ENCODE data around the gene LLGL2. TPM values are rescaled to one million over a fixed set of nuclear protein-coding genes. Genes with fewer than 3 reads are reported as not detected.

The LLGL2 gene
- total RNA-seq, 2 donors from 2014 or later = 12.5 to 17.4 TPM

DNA sequence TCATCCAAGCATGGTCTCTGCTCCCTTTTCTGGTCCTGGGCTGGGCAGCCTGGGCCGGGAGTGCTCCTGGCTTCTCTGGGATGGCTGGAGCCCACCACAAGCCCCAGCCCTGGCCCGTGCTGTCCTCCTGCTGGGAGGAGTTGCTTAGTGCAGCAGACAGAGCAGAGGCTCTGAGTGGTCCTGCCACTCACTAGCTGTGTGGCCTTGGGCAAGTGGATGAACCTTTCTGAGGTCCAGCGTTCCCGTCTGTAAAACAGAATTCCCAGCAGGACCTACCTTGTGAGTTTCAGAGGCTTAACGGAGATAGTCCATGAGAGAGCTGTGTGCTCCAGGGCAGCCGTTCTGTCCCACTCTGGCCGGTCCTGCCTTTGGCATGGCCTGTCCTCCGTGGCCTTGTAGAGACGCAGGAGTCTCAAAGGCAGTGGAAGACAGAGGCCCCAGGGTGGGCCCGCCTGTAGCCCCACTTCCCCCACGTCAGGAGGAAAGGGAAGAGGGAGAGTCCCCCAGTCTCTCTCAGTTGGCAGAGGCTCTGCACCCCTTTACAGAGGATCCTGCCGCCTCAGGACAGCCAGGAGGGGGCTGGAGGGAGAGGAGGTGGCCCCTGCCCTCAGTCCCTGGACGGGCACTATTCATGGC, 69.9 kb downstream of the LLGL2 start:
- Mint-ChIP-seq H3K4me3 (no peak overlapping the region), H3K27ac (no peak overlapping the region), H3K36me3 (ENCODE audit: insufficient read depth in 2 of 2) (no peaks in the 10 kb centered on the region), H3K27me3 (ENCODE audit: low read depth) (no peaks in the 10 kb centered on the region), H3K4me1 (ENCODE audit: low read depth) (no peaks in the 10 kb centered on the region), H3K9me3 (no peaks in the 10 kb centered on the region)
- ATAC-seq (replicated peaks in 1 of 2) = no peak
- DNase-seq = no peak

DNA sequence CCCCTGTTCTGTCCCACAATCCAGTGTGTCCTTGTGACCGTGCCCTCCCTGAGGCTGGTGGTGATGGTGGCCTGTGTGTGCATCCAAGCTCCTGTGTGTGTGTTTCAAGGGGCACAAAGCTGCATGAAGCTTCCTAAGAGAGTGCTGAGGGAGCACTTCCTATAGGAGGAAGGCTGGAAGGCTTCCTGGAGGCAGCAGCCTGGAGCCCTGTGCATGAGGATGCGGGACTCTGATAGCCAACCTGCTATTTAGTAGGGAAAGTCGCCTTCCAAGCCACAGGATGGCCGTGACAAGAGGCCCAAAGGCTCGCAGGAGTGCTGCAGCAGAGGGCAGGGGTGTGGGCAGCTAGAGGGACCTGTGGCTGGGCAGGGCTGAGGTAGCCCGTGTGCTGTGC, 70.4 kb downstream of the LLGL2 start:
- H3K4me1 Mint-ChIP-seq (ENCODE audit: low read depth) = no peaks in the 10 kb centered on the region

GRCh38 chr17:75596320-75597087, 71.0 kb downstream of the LLGL2 start:
- Mint-ChIP-seq H3K27ac (no peak overlapping the region), H3K36me3 (ENCODE audit: insufficient read depth in 2 of 2) (no peaks in the 10 kb centered on the region), H3K27me3 (ENCODE audit: low read depth) (no peaks in the 10 kb centered on the region), H3K9me3 (no peaks in the 10 kb centered on the region), H3K4me3 (no peak overlapping the region), H3K4me1 (ENCODE audit: low read depth) (no peaks in the 10 kb centered on the region)
- no peak for ATAC-seq (replicated peaks in 1 of 2)
- DNase-seq = no peak

More for the DNA sequence above, 70.4 kb downstream of the LLGL2 start:
- no peaks in the 10 kb centered on the region for H3K27me3 Mint-ChIP-seq (ENCODE audit: low read depth)
- no peak for ATAC-seq (replicated peaks in 1 of 2)
- no peak for DNase-seq
- no peak overlapping the region for H3K4me3 Mint-ChIP-seq
- H3K27ac Mint-ChIP-seq = no peak overlapping the region
- H3K36me3 Mint-ChIP-seq (ENCODE audit: insufficient read depth in 2 of 2) = no peaks in the 10 kb centered on the region
- H3K9me3 Mint-ChIP-seq = no peaks in the 10 kb centered on the region

GRCh38 chr17:75601057-75601987, 75.8 kb downstream of the LLGL2 start:
- no peaks in the 10 kb centered on the region for H3K27me3 Mint-ChIP-seq (ENCODE audit: low read depth)
- no peaks in the 10 kb centered on the region for H3K9me3 Mint-ChIP-seq
- H3K4me1 Mint-ChIP-seq (ENCODE audit: low read depth) = no peaks in the 10 kb centered on the region
- DNase-seq (peak; percentile 69 to 72), ATAC-seq (replicated peaks in 1 of 2) (peak; percentile 71 to 80)
- H3K36me3 Mint-ChIP-seq (ENCODE audit: insufficient read depth in 2 of 2) = no peaks in the 10 kb centered on the region
- H3K27ac Mint-ChIP-seq = no peak overlapping the region
- no peak overlapping the region for H3K4me3 Mint-ChIP-seq

DNA sequence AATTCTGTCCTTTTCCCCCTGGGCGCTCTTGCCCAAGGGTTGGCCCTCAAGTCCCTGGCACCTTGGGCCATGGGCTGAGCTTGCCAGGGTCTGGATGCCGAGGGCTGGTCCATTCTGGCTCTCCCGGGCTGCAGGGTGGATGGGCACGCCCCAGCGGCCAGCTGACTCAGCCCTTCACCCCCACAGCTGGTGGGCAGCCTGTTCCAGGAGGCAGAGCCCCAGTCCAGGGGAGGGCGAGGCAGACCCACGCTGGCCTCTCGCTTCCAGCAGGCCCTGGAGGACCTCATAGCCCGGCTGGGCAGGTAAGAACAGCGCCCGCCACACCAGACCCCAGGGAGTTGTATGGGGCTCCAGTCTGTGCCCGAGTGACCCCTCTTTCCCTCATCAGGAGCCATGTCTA, 77.1 kb downstream of the LLGL2 start:
- H3K27me3 Mint-ChIP-seq (ENCODE audit: low read depth) = no peaks in the 10 kb centered on the region
- ATAC-seq (replicated peaks in 1 of 2) (no peak), DNase-seq (no peak)
- H3K4me1 Mint-ChIP-seq (ENCODE audit: low read depth) = no peaks in the 10 kb centered on the region
- H3K27ac Mint-ChIP-seq = no peak overlapping the region
- no peak overlapping the region for H3K4me3 Mint-ChIP-seq
- no peaks in the 10 kb centered on the region for H3K36me3 Mint-ChIP-seq (ENCODE audit: insufficient read depth in 2 of 2)
- no peaks in the 10 kb centered on the region for H3K9me3 Mint-ChIP-seq

- no peaks in the 10 kb centered on the region for H3K4me1 Mint-ChIP-seq (ENCODE audit: low read depth)
- H3K36me3 Mint-ChIP-seq (ENCODE audit: insufficient read depth in 2 of 2) = no peaks in the 10 kb centered on the region
- no peak for DNase-seq
- H3K27me3 Mint-ChIP-seq (ENCODE audit: low read depth) = no peaks in the 10 kb centered on the region
- no peak overlapping the region for H3K4me3 Mint-ChIP-seq
- H3K27ac Mint-ChIP-seq = no peak overlapping the region
- no peaks in the 10 kb centered on the region for H3K9me3 Mint-ChIP-seq
- no peak for ATAC-seq (replicated peaks in 1 of 2)
These were observed 77.6 kb downstream of the LLGL2 start for GRCh38 chr17:75603123-75603522.

- H3K27me3 Mint-ChIP-seq (ENCODE audit: low read depth) = no peaks in the 10 kb centered on the region
- no peak overlapping the region for H3K4me3 Mint-ChIP-seq
- no peaks in the 10 kb centered on the region for H3K4me1 Mint-ChIP-seq (ENCODE audit: low read depth)
- H3K9me3 Mint-ChIP-seq = no peaks in the 10 kb centered on the region
- ATAC-seq (replicated peaks in 1 of 2) = no peak
- DNase-seq = no peak
- H3K36me3 Mint-ChIP-seq (ENCODE audit: insufficient read depth in 2 of 2) = no peaks in the 10 kb centered on the region
- no peak overlapping the region for H3K27ac Mint-ChIP-seq
These were observed 78.7 kb downstream of the LLGL2 start for GRCh38 chr17:75604034-75604695.

DNA sequence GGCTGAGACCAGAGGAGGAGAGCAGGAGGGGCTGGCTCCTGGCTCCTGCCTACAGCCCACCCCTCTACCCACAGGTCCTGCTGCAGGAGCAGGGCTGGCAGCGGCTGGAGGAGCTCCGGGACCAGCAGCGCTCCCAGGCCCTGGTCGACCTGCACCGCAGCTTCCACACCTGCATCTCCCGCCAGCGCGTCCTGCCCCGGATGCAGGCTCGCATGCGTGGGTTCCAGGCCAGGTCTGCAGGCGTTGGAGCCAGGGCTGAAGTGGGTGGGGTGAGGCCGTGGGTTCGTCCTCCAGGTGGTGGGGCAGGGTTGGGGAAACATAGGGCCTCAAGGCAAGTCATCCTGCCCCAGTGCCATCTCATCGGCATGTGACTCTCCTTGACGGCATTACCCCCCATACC, 80.3 kb downstream of the LLGL2 start:
- Mint-ChIP-seq H3K4me1 (ENCODE audit: low read depth) (no peaks in the 10 kb centered on the region), H3K4me3 (no peak overlapping the region), H3K9me3 (no peaks in the 10 kb centered on the region), H3K36me3 (ENCODE audit: insufficient read depth in 2 of 2) (no peaks in the 10 kb centered on the region), H3K27ac (no peak overlapping the region), H3K27me3 (ENCODE audit: low read depth) (no peaks in the 10 kb centered on the region)
- ATAC-seq (replicated peaks in 1 of 2) (no peak), DNase-seq (no peak)

DNA sequence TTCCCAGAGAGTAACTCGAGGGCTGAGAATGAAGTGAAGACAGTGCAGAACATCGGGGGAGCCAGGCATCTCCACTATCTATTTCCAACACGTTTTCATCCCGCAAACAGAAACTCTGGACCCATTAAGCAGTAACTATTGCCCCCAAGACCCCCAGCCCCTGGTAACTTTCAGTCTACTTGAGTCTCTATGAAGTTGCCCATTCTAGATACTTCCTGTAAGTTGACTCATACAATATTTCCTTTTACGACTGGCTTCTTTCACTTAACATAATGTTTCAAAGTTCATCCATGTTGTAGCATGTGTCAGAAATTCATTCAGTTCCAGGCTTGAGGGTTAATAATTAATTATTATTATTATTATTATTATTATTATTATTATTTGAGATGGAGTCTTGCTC, 81.6 kb downstream of the LLGL2 start:
- Mint-ChIP-seq H3K27ac (no peak overlapping the region), H3K4me3 (no peak overlapping the region), H3K27me3 (ENCODE audit: low read depth) (no peaks in the 10 kb centered on the region), H3K36me3 (ENCODE audit: insufficient read depth in 2 of 2) (no peaks in the 10 kb centered on the region), H3K4me1 (ENCODE audit: low read depth) (no peaks in the 10 kb centered on the region), H3K9me3 (no peaks in the 10 kb centered on the region)
- ATAC-seq (replicated peaks in 1 of 2) = no peak
- DNase-seq = no peak

GRCh38 chr17:75610103-75610984, 84.8 kb downstream of the LLGL2 start:
- no peak overlapping the region for H3K27ac Mint-ChIP-seq

GRCh38 chr17:75611851-75612429, 86.4 kb downstream of the LLGL2 start:
- no peak overlapping the region for H3K27ac Mint-ChIP-seq
- H3K4me3 Mint-ChIP-seq = no peak overlapping the region
- no peaks in the 10 kb centered on the region for H3K4me1 Mint-ChIP-seq (ENCODE audit: low read depth)
- no peaks in the 10 kb centered on the region for H3K36me3 Mint-ChIP-seq (ENCODE audit: insufficient read depth in 2 of 2)
- no peaks in the 10 kb centered on the region for H3K27me3 Mint-ChIP-seq (ENCODE audit: low read depth)
- DNase-seq = no peak
- H3K9me3 Mint-ChIP-seq = no peaks in the 10 kb centered on the region
- no peak for ATAC-seq (replicated peaks in 1 of 2)

More at GRCh38 chr17:75610103-75610984, 84.8 kb downstream of the LLGL2 start:
- Mint-ChIP-seq H3K9me3 (no peaks in the 10 kb centered on the region), H3K4me1 (ENCODE audit: low read depth) (no peaks in the 10 kb centered on the region), H3K4me3 (no peak overlapping the region), H3K36me3 (ENCODE audit: insufficient read depth in 2 of 2) (no peaks in the 10 kb centered on the region), H3K27me3 (ENCODE audit: low read depth) (no peaks in the 10 kb centered on the region)
- DNase-seq (no peak), ATAC-seq (replicated peaks in 1 of 2) (no peak)

Measured in activated T-cell treated with anti-CD3 and anti-CD28 coated beads, Interleukin-2, amount 50 U/mL, for 72 hours (primary cell).